NB4 (cell line): ENCODE data around the gene TRAF3IP3.

Experiments
- MYC ChIP-seq: IDR thresholded peaks from 2 replicates; pipeline ENCODE4 v1.6.1; 2011; ENCODE audit warnings: low read depth, low read length
- POLR2A ChIP-seq: IDR thresholded peaks from 2 replicates; pipeline ENCODE4 v1.6.1; 2011; ENCODE audit warnings: mild to moderate bottlenecking; ENCODE audit not compliant: insufficient read length; ENCODE audit errors: extremely low read depth
- TF ChIP-seq, protein P1 (sequence below): IDR thresholded peaks from one replicate; pipeline ENCODE4 v1.5.1; 2012; ENCODE audit warnings: low read depth, low read length
- TF ChIP-seq, protein P2 (sequence below): IDR thresholded peaks from 2 replicates; pipeline ENCODE4 v1.6.1; 2011; ENCODE audit warnings: low read depth, low read length

DNA sequence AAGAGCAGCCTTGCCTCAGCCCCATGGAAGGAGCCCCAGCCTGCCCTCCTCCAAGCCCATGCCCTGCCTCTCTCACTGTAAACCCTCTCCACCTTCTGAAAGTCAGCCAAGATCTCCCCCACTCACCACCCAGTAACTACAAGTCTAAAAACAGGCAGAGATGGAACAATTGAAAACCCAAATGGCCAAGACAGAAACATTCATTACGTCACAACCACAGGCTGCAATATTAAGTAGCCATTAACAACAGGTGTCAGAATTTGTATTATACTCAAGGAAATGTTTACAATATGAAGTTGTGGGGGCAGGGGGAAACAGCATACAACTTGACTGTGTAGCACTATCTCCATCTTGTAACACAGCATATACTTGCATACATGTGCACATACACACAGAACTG, 47.7 kb downstream of the TRAF3IP3 start:
- TF ChIP-seq, protein P1, sequence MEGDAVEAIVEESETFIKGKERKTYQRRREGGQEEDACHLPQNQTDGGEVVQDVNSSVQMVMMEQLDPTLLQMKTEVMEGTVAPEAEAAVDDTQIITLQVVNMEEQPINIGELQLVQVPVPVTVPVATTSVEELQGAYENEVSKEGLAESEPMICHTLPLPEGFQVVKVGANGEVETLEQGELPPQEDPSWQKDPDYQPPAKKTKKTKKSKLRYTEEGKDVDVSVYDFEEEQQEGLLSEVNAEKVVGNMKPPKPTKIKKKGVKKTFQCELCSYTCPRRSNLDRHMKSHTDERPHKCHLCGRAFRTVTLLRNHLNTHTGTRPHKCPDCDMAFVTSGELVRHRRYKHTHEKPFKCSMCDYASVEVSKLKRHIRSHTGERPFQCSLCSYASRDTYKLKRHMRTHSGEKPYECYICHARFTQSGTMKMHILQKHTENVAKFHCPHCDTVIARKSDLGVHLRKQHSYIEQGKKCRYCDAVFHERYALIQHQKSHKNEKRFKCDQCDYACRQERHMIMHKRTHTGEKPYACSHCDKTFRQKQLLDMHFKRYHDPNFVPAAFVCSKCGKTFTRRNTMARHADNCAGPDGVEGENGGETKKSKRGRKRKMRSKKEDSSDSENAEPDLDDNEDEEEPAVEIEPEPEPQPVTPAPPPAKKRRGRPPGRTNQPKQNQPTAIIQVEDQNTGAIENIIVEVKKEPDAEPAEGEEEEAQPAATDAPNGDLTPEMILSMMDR = no peak
- no peak for TF ChIP-seq POLR2A
- TF ChIP-seq, protein P2, sequence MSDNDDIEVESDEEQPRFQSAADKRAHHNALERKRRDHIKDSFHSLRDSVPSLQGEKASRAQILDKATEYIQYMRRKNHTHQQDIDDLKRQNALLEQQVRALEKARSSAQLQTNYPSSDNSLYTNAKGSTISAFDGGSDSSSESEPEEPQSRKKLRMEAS = no peak
- TF ChIP-seq MYC = no peak
